GM03348 (cell line): ENCODE data around the gene MGST3.
A peak's percentile ranks its signal among the peaks of the same experiment; 100 is the strongest.
"Not testable (repeated sequence)": the region's sequence is repeated elsewhere in the genome, so short reads cannot be mapped to it uniquely, and the experiment has no call there.

Experiments
- DNase-seq: peaks from one replicate; pipeline ENCODE4 v3.0.0; 2012; ENCODE audit warnings: low spot score

MGST3 gene

GRCh38 chr1:165658766-165659580 lies 27.9 kb downstream of the MGST3 start:
- not testable (repeated sequence) for DNase-seq

DNA sequence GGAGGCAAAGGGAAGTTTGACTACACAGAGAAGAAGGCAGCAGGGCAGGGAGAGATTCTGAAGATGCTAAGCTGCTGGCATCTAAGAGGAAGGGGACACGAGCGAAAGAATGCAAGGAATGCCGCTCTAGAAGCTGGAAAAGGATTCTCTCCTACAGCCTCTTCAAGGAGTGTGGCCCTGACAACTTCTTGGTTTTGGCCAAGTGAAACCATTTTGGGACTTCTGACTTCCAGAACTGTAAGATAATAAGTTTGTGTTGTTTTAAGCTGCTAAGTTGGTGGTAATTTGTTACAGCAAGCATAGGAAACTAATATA lies 28.5 kb downstream of the MGST3 start:
- no peak for DNase-seq

- DNase-seq: no peak
Measured at GRCh38 chr1:165661703-165662102, 30.7 kb downstream of the MGST3 start.

DNA sequence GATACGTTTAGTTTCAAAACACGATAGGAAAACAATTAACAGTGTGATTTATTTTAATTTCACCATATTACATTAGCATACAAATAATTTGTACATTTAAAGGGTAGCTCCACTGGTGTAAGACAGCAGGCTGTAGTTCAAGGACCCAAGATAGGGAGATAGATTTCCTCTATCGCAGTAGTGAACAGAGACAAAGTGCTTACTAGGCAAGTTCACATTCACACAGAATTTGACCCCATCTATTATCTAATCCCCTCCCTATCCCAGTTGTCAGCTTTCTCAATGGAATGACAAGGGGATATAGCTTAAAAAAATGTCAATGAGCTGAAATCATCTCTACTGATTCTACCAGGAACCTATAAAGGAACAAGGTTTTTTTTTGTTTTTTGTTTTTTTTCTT lies 31.2 kb downstream of the MGST3 start:
- no peak for DNase-seq

- DNase-seq: peak; percentile 28
Measured at GRCh38 chr1:165666152-165666825, 35.3 kb downstream of the MGST3 start.

- DNase-seq: no peak
Measured at GRCh38 chr1:165668184-165668583, 37.1 kb downstream of the MGST3 start.

- DNase-seq: peak; percentile 20
Measured at GRCh38 chr1:165671526-165671925, 40.5 kb downstream of the MGST3 start.

GRCh38 chr1:165674599-165674998 lies 43.6 kb downstream of the MGST3 start:
- no peak for DNase-seq

DNA sequence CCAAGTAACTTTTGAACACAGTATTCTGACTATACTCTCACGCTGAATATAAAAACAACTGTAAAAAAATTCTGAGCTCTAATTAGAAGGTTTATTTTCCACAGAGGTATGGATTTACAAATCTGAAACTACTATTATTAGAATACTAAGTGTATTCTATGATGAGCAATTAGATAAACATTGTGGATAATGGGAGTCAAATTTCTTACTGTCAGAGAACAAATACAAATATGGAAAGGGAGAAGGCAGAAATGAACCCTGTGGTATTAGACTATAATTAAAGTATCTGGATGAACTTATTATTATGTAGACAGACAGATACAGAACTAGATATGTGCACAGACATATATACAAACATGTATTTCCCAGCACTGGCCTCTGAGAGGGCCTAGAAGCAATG lies 44.8 kb downstream of the MGST3 start:
- no peak for DNase-seq

DNA sequence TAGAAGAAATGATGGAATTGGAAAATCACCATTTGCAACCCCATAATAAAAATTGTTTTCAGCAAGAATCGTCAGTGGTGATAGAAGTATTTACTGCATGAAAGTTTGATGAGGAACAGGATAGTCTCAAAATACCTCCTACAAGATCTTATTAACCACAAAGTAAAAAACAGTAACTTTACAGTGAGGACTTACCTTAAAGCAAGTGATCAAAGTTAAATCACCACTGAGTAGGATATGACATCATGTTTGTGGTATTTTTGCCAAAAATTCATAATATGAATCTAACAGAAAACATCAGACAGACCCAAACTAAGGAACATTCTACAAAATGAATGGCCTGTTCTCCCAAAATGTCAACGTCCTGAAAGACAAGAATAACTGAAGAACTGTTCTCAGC lies 47.5 kb downstream of the MGST3 start:
- no peak for DNase-seq

- DNase-seq: no peak
Measured at GRCh38 chr1:165679282-165680036, 48.4 kb downstream of the MGST3 start.

- DNase-seq: no peak
Measured at GRCh38 chr1:165680303-165680702, 49.3 kb downstream of the MGST3 start.

DNA sequence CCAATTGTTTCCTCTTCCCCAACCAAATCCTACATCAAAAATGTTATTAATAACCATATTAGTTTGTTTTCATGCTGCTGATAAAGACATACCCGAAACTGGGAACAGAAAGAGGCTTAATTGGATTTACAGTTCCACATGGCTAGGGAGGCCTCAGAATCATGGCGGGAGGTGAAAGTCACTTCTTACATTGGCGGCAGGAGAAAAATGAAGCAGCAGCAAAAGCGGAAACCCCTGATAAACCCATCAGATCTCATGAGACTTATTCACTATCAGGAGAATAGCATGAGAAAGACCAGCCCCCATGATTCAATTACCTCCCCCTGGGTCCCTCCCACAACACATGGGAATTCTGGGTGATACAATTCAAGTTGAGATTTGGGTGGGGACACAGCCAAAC lies 49.7 kb downstream of the MGST3 start:
- not testable (repeated sequence) for DNase-seq

GRCh38 chr1:165683848-165684485 lies 52.9 kb downstream of the MGST3 start:
- no peak for DNase-seq

DNA sequence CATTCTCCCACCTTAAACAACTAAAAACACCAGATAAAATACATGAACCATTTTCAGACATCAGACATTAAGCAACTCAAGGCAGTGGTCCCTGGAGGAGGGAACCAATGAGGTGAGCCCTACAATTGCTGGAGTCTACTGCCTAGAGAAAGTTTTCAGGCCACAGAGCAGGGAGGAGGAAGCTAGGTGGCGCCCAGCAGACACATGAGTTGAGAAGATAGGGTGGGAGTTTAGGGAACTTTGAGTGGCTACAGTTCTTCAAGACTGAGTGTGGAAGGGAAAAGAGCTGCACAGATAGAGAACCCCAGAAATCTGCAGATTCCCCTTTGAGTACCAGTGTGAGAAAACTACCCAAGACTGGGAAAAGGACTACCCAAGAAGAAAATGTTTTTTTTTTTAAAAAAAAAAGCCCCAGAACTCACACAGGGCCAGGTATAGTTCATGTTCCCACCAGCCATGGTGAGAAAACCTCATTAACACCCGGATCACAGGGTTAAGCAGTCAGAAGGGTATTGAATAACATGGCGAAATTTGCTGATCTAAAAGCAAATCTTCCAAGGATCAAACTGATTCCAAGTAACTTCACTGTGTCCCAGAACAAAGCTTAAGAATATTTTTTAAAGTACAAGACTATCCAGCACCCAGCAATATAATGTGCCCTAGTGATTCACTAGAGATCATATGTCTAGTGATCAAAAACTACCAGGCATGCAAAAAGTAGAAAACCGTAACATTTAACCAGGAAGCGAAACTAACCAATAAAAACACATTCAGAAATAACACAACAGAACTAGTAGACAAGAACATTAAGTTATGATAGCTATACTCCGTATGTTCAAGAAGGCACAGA lies 55.3 kb downstream of the MGST3 start:
- DNase-seq: no peak

DNA sequence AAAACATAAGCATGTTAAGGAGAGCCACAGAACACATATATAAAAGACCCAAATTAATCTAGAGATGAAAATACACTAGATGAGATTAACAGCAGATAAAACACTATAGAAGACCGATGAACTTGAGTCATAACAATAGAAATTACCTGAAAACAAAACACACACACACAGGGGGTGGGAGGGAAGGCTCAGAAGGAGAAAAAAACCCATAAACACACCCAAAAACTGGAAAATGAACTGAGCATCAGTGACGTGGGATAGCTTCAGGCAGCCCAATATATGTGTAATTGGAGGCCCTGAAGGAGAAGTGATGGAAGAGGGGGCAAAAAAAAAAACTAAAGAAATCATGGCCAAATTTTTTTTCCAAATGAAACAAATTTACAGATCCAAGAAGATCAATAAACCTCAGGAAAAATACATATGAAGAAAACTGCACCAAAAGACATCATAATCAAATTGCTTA lies 56.0 kb downstream of the MGST3 start:
- no peak for DNase-seq

- no peak for DNase-seq
Measured at GRCh38 chr1:165688046-165688445, 57.0 kb downstream of the MGST3 start.

- DNase-seq: no peak
Measured at GRCh38 chr1:165695031-165695430, 64.0 kb downstream of the MGST3 start.

- DNase-seq: peak; percentile 72
Measured at GRCh38 chr1:165696625-165697100, 65.6 kb downstream of the MGST3 start.

DNA sequence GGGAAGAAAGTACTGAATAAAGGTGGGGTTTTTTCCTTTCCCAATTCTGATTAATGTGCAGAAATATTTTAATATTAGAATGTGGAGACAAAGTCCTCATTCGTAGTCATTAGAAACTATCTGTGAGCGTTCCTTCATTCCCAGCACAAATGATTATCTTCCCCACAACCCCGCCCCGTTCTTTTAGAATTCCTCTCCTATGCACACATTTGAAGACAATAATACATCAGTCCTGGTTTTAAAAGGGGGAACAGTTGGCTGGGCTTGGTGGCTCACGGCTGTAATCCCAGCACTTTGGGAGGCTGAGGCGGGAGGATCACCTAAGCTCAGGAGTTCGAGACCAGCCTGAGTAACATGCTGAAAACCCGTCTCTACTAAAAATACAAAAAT lies 66.5 kb downstream of the MGST3 start:
- DNase-seq: no peak
